ENCODE results near the gene BBS4. TPM values are rescaled to one million over a fixed set of nuclear protein-coding genes. Genes with fewer than 3 reads are reported as not detected.

Gene BBS4
- total and polyA plus RNA-seq, 2 of the 4 experiments (the other 2 are of a cell fraction) = 15.8 to 21.0 TPM

DNA sequence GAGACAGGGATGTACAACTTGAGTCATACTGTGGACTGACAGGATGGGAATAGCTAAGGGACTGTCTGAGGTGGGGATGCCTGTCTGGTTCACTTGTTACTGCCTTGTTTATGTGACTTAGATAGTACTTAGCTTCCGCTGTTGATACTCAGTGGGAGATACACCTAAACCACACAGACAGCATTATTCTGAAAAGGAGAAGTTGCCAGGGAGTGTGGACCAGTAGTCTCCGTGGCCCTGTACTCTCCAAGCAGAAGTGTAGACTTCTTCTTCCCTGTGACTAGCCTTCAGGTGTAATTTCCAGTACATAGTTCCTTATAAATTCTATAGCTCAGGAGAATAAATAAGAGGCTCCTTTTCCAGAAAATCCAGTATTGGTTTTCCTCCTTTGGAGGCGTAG lies 5.1 kb upstream of the BBS4 start:
- H3K36me3 ChIP-seq (ENCODE audit: control insufficient read depth, insufficient read depth, low read length) = no peaks in the 10 kb centered on the region
- no peak overlapping the region for H4K91ac ChIP-seq (ENCODE audit: insufficient read depth, low read depth, low read length)
- H2AK5ac ChIP-seq (ENCODE audit: low read depth, low read length) = no peak overlapping the region
- no peak overlapping the region for H2BK5ac ChIP-seq (ENCODE audit: low read depth, low read length, poor library complexity, severe bottlenecking)
- H4K5ac ChIP-seq (ENCODE audit: low read depth, low read length) = no peak overlapping the region
- no CpG with 5 or more reads among the region's 3 CpGs for WGBS, 2 experiments (ENCODE audit: extremely low coverage in 2 of 2, insufficient read length in 1 of 2)
- BruUV-seq (replicated peaks) = no TSS peak
- H3K14ac ChIP-seq (replicated peaks; ENCODE audit: low read depth, low read length) = no peak overlapping the region
- no peak for ATAC-seq (ENCODE audit: low read depth)
- no peak overlapping the region for H2AK9ac ChIP-seq (replicated peaks; ENCODE audit: low read depth, low read length, poor library complexity)
- TF ChIP-seq, protein P1, sequence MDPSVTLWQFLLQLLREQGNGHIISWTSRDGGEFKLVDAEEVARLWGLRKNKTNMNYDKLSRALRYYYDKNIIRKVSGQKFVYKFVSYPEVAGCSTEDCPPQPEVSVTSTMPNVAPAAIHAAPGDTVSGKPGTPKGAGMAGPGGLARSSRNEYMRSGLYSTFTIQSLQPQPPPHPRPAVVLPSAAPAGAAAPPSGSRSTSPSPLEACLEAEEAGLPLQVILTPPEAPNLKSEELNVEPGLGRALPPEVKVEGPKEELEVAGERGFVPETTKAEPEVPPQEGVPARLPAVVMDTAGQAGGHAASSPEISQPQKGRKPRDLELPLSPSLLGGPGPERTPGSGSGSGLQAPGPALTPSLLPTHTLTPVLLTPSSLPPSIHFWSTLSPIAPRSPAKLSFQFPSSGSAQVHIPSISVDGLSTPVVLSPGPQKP (IDR thresholded peaks at IDR 0.05; ENCODE audit: borderline replicate concordance, low read depth, low read length) = no peak
- TF ChIP-seq RFX5 (IDR thresholded peaks at IDR 0.05; ENCODE audit: low read depth, low read length) (no peak), MAFK (IDR thresholded peaks at IDR 0.05; ENCODE audit: low read depth, low read length) (no peak), CEBPB (IDR thresholded peaks at IDR 0.05; ENCODE audit: low read depth, low read length) (no peak), RCOR1 (IDR thresholded peaks at IDR 0.05; ENCODE audit: insufficient replicate concordance, low read length) (no peak), BHLHE40 (IDR thresholded peaks at IDR 0.05; ENCODE audit: low read depth, low read length) (no peak), POLR2A (IDR thresholded peaks at IDR 0.05; ENCODE audit: low read depth, low read length) (no peak), NFE2L2 (IDR thresholded peaks at IDR 0.05; ENCODE audit: low read depth, low read length) (no peak), SMC3 (IDR thresholded peaks at IDR 0.05; ENCODE audit: low read depth, low read length) (no peak), FOS (IDR thresholded peaks at IDR 0.05; ENCODE audit: low read depth, low read length) (no peak), MXI1 (IDR thresholded peaks at IDR 0.05; ENCODE audit: borderline replicate concordance, low read depth, low read length) (no peak), CHD1 (IDR thresholded peaks at IDR 0.05; ENCODE audit: low read depth, low read length) (no peak), RAD21 (IDR thresholded peaks at IDR 0.05; ENCODE audit: low read length) (no peak), MAZ (IDR thresholded peaks at IDR 0.05; ENCODE audit: borderline replicate concordance, low read depth, low read length) (no peak)
- TF ChIP-seq, protein P2, sequence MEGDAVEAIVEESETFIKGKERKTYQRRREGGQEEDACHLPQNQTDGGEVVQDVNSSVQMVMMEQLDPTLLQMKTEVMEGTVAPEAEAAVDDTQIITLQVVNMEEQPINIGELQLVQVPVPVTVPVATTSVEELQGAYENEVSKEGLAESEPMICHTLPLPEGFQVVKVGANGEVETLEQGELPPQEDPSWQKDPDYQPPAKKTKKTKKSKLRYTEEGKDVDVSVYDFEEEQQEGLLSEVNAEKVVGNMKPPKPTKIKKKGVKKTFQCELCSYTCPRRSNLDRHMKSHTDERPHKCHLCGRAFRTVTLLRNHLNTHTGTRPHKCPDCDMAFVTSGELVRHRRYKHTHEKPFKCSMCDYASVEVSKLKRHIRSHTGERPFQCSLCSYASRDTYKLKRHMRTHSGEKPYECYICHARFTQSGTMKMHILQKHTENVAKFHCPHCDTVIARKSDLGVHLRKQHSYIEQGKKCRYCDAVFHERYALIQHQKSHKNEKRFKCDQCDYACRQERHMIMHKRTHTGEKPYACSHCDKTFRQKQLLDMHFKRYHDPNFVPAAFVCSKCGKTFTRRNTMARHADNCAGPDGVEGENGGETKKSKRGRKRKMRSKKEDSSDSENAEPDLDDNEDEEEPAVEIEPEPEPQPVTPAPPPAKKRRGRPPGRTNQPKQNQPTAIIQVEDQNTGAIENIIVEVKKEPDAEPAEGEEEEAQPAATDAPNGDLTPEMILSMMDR (conservative IDR thresholded peaks at IDR 0.05; ENCODE audit: low read depth, low read length) = no peak
- TF ChIP-seq, protein P3, sequence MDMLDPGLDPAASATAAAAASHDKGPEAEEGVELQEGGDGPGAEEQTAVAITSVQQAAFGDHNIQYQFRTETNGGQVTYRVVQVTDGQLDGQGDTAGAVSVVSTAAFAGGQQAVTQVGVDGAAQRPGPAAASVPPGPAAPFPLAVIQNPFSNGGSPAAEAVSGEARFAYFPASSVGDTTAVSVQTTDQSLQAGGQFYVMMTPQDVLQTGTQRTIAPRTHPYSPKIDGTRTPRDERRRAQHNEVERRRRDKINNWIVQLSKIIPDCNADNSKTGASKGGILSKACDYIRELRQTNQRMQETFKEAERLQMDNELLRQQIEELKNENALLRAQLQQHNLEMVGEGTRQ (IDR thresholded peaks at IDR 0.05; ENCODE audit: low read depth, low read length) = no peak
- in situ Hi-C loops (cut with MboI; ENCODE audit: low sequenced_read_pairs) (no loop called here), dilution Hi-C loops (cut with HindIII; ENCODE audit: low sequenced_read_pairs, unreplicated experiment) (no loop called here), intact Hi-C loops (cut with micrococcal nuclease) (no loop called here)
- H2AFZ ChIP-seq (replicated peaks; ENCODE audit: low read length, poor library complexity) = no peak overlapping the region
- H2BK15ac ChIP-seq (ENCODE audit: low read depth, low read length) = no peak overlapping the region
- H3K9me3 ChIP-seq (ENCODE audit: control insufficient read depth, insufficient read depth, low read length) = no peaks in the 10 kb centered on the region
- H3K4me1 ChIP-seq (ENCODE audit: control insufficient read depth, insufficient read depth, low read length) = 0 out of 2 replicates have a peak, but pooled peaks cover 1% of the 10 kb centered on the region
- H4K8ac ChIP-seq (ENCODE audit: low read depth in 2 of 2, low read length in 2 of 2) = no peak overlapping the region
- no peak overlapping the region for H3K4me3 ChIP-seq (ENCODE audit: insufficient read depth, low read depth, low read length)
- peaks cover 0 to 5% of the 10 kb centered on the region in 2 experiments; a peak in 1 of 4 replicates for H3K79me1 ChIP-seq (ENCODE audit: low read depth in 1 of 2, low read length in 2 of 2)
- CTCF ChIA-PET = interaction anchor here (0.6 to 1.6 kb wide), 3 partner anchors 10 to 509 kb away, joined by 3 to 6 read pairs (median 5); no protein-coding TSS in a partner anchor
- POLR2A ChIA-PET (ENCODE audit: unreplicated experiment) = no interaction called here
- no peak overlapping the region for H3K4me2 ChIP-seq (ENCODE audit: low read depth, low read length)
- DNase-seq = no peak
- H3K9ac ChIP-seq (ENCODE audit: low read depth, low read length) = no peak overlapping the region
- no peak overlapping the region for H3K4ac ChIP-seq (ENCODE audit: low read depth, low read length)
- H3K23ac ChIP-seq (ENCODE audit: low read depth, low read length) = no peak overlapping the region
- H2BK20ac ChIP-seq (ENCODE audit: low read depth, low read length) = no peak overlapping the region
- H2BK120ac ChIP-seq (ENCODE audit: low read depth, low read length) = no peak overlapping the region
- H3K27me3 ChIP-seq (ENCODE audit: control insufficient read depth, insufficient read depth, low read length) = peaks cover 32% of the 10 kb centered on the region
- H3K18ac ChIP-seq (ENCODE audit: low read depth, low read length) = no peak overlapping the region
- no peak overlapping the region for H3K56ac ChIP-seq (ENCODE audit: extremely low read depth, insufficient read depth, low read length)
- no peaks in the 10 kb centered on the region for H4K20me1 ChIP-seq (ENCODE audit: insufficient read depth, low read length)
- H3K27ac ChIP-seq (ENCODE audit: insufficient read depth, low read length) = no peak overlapping the region
- no peaks in the 10 kb centered on the region for H3K9me1 ChIP-seq (ENCODE audit: insufficient read depth, low read length)
